AG04449 (cell line): Measurements from ENCODE around the gene A1CF.

Experiments used
- CTCF ChIA-PET: fragments of 350-600 bp; formaldehyde crosslinking; extraction: SDS; loops from one replicate; lab custom pipeline; 2021; ENCODE audit warnings: antibody characterized with exemption; lab: Yijun Ruan, JAX
- POLR2A ChIA-PET: fragments of 400-600, 350-600 bp; formaldehyde crosslinking; extraction: SDS; loops from one replicate; lab custom pipeline; 2020; ENCODE audit warnings: antibody characterized with exemption, inconsistent platforms; lab: Yijun Ruan, JAX
- DNase-seq: peaks from one replicate; pipeline ENCODE4 v3.0.0-alpha.2; 2010; ENCODE audit warnings: low read depth, low spot score
- H3K4me3 ChIP-seq: 2 replicates; pipeline ENCODE4 v1.5.1; 2011; ENCODE audit warnings: low read depth, mild to moderate bottlenecking, control low read depth, low read length
- TF ChIP-seq, protein P1 (sequence below): IDR thresholded peaks from one replicate; pipeline ENCODE4 v1.5.1; 2011; ENCODE audit warnings: mild to moderate bottlenecking, moderate library complexity, low read length, control low read depth, inconsistent platforms; ENCODE audit not compliant: insufficient read depth; ENCODE audit errors: missing control alignments

The A1CF gene

DNA sequence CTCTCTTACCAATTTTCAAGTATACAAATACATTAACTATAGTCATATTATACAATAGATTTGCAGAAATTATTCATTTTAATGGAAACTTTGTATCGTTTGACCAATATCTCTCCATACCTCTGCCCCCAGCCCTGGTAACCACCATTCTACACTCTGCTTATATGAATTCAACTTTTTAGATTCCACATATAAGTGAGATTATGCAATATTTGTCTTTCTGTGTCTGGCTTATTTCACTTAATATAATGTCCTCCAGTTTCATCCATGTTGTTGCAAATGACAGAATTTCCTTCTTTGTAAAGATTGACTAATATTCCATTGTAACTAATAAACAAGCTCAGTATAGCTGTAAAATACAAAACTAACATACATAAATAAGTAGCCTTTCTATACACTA is 55.4 kb downstream of the A1CF start:
- H3K4me3 ChIP-seq = no peak overlapping the region
- TF ChIP-seq, protein P1, sequence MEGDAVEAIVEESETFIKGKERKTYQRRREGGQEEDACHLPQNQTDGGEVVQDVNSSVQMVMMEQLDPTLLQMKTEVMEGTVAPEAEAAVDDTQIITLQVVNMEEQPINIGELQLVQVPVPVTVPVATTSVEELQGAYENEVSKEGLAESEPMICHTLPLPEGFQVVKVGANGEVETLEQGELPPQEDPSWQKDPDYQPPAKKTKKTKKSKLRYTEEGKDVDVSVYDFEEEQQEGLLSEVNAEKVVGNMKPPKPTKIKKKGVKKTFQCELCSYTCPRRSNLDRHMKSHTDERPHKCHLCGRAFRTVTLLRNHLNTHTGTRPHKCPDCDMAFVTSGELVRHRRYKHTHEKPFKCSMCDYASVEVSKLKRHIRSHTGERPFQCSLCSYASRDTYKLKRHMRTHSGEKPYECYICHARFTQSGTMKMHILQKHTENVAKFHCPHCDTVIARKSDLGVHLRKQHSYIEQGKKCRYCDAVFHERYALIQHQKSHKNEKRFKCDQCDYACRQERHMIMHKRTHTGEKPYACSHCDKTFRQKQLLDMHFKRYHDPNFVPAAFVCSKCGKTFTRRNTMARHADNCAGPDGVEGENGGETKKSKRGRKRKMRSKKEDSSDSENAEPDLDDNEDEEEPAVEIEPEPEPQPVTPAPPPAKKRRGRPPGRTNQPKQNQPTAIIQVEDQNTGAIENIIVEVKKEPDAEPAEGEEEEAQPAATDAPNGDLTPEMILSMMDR = no peak
- POLR2A ChIA-PET = no interaction called here
- CTCF ChIA-PET = no interaction called here
- no peak for DNase-seq

DNA sequence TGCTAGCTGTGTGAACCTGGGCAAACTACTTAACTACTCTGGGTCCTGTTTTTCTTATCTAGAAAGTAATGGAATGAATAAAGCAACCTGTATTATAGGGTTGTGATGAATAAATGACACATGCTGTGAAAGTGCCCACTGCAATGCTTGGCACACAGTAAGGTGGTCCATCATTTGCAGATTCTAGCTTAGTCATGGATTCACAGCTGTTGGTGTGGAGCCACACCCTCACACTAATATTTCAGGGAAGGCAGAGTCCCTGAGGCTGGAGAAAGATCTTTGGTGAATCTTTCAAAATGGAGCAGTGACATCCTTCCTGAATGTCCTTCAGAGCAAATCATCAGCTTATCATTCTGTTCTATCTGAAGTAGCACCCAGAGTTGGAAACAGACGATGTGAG is 60.6 kb downstream of the A1CF start:
- CTCF ChIA-PET = no interaction called here
- H3K4me3 ChIP-seq = no peak overlapping the region
- POLR2A ChIA-PET = no interaction called here
- DNase-seq = no peak
- TF ChIP-seq, protein P1 = no peak

DNA sequence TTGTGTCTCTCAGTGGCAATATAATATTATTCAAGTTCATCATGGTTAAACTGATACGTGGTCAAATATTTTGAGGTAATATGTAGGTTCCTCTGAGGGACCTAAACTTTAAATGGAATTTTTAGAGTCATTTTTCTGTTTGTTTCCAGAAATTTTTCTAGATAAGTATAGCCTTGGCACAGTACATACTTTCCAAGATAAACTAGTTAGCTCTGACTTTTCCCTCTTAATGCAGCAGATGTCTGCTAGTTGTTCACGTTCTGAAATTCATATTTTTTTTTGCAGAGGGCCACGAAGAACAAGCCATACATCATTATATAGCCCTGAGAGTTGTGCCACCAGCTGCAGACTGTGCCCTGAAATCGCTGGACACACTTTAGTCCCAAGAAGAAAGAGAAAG is 61.6 kb downstream of the A1CF start:
- ChIA-PET POLR2A (no interaction called here), CTCF (no interaction called here)
- H3K4me3 ChIP-seq = no peak overlapping the region
- TF ChIP-seq, protein P1 = no peak
- DNase-seq = no peak

DNA sequence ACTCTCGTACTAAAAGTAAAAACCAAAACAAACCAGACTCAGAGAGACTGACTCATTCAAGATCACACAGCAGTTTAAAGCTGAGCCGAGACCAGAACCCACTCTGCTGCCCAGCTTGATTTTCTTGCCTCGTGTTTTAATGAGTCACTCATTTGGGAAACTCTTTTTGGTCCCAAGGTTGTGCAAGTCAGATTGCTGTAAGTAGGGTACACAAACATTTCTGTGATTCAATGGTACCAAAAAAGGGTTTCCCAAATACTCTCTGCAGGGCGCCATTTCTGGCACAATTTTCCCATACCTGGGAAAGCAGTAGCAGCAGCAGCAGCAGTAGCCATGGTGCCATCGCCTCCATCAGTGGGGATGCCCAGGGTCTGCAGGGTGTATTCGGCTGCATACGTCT is 75.8 kb downstream of the A1CF start:
- no peak overlapping the region for H3K4me3 ChIP-seq
- POLR2A ChIA-PET = no interaction called here
- CTCF ChIA-PET = no interaction called here
- DNase-seq = no peak
- TF ChIP-seq, protein P1 = no peak

DNA sequence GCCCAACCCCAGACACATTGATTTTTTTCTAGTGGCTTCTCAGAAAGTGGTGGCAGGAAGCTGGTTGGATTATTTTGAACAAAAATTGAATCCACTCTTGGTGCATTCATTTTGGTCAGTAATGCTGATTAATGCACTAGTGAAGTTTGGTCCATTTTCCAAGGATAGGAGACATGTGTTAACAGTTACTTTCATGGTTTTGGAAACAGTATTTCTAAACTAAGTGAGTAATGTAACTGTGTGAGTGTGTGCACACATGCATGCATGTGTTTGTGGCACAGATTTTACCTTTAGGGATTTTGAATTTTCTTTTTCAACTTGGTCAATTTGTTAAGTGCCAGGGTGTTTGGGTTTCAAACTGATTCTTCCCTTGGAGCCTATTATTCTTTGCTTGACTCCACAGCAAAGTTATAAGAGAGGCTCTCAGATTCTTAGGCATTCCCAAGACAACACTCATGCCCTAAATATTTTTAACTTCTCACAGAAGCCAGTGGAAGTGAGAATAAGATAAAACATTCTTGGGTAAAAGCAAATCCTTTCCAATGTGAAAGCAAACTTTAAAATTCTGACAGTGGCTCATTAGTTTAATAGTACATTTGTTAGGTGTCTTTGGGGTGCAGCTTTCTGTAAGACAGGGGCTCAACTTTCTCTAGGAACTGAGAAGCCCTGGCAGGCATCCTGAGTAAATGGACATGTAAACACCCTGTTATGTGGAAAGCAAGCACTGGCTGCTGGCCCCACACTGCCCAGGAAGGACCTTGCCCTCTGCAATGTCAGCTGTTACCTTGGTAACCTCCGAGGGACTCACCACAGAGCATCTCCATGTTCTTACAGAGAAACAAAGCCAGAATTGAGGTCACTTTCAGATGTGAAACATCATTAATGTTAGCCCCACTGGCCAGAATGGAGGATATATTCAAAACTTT is 77.3 kb downstream of the A1CF start:
- no peak overlapping the region for H3K4me3 ChIP-seq
- TF ChIP-seq, protein P1 = no peak
- ChIA-PET CTCF (no interaction called here), POLR2A (no interaction called here)
- DNase-seq = no peak

DNA sequence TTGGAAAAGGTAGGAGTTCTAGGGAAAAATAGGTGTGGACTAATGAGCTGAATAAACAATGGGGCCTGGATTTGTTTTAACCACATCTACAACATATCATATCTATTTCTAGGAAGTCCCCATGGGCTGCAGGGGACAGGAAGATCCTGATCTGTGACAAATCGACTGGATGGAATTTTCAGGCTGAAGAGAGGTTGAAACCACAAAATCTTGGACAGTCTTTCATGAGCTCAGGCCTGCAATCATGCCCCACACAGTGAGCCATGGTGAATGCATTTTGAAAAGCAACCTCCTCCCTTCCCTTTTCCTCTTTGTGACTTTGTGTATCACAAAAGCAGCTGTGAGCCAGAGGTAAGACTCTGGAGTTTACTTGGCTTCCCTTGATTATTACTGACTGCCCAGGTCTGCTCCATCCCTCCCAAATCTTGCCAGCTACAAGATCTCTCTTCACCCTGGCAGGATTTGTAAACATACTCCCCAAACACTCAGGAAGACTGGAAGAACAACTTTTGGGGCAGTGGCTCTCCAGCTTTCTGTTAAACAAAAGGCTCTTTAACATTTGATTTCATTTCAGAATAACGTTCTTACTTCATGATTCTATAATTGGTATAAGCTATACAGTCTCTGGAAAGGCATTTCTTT is 79.3 kb downstream of the A1CF start:
- POLR2A ChIA-PET = no interaction called here
- no peak overlapping the region for H3K4me3 ChIP-seq
- no peak for DNase-seq
- CTCF ChIA-PET = no interaction called here
- TF ChIP-seq, protein P1 = no peak
